GM19099 (cell line): ENCODE results near the gene MFAP1.
A peak's percentile ranks its signal among the peaks of the same experiment; 100 is the strongest.

ENCODE experiments used
- POLR2A ChIP-seq: IDR thresholded peaks from 3 replicates; pipeline ENCODE4 v1.6.1; 2011; ENCODE audit warnings: low read depth; ENCODE audit not compliant: insufficient read length; ENCODE audit errors: extremely low read depth

MFAP1 gene

DNA sequence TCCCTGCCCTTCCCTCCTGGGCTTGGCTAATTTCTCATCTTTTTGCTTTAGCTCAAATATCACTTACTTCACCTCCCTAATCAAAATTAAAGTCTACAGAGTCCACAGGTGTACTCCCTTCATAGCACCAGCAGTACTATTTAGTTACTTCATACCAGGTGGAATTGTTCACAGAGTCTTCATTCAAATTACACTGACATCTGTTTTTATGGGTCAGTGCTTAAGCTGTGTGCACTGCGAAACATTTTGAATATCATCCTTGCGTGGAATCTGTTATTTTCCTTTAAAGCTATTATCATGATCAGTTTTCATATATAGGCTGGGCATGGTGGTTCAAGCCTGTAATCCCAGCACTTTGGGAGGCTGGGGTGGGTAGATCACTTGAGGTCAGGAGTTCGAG, 35.1 kb downstream of the MFAP1 start:
- TF ChIP-seq POLR2A: no peak

GRCh38 chr15:43779016-43779415, 45.5 kb downstream of the MFAP1 start:
- TF ChIP-seq POLR2A: no peak

DNA sequence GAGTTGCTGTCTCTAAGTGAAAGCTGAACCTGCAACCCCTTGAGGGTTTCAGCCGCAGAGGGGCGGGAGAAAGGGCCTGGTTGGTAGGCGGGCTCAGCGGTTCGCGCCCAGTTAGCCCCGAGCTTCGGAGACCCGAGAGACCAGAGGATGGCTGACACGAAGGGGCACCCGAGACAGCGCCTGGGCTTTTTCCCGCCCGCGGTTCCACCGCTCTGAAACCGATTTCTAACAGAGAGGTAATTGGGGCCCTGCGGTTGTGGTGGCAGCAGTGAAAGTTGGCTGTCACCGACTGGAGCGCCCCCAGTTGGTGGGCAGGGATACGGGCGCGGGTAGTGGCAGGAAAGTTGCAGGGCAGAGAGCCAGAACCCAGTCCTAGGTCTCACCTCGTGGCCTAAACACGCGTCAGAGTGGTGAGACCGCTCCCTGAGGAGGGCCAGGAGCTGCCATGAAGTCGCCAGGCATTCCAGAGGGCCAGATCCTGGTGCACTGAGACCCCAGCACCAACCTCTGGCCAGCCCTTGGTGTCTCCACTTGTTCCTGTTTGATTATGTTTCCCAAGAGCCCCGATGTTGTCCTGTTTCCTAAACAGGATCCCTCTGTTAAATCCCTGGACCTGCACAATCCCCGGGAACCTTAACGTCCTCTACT, 47.1 kb downstream of the MFAP1 start:
- TF ChIP-seq POLR2A: no peak

GRCh38 chr15:43776718-43777266, 47.7 kb downstream of the MFAP1 start, which contains the start of gene ELL3:
TSS of gene ELL3 (minus strand) at chr15:43776966. CDS start at chr15:43776901, 65 bp downstream.
- TF ChIP-seq POLR2A: no peak

- peak; percentile 41 for TF ChIP-seq POLR2A
Measured at GRCh38 chr15:43776101-43776717, 48.3 kb downstream of the MFAP1 start.

DNA sequence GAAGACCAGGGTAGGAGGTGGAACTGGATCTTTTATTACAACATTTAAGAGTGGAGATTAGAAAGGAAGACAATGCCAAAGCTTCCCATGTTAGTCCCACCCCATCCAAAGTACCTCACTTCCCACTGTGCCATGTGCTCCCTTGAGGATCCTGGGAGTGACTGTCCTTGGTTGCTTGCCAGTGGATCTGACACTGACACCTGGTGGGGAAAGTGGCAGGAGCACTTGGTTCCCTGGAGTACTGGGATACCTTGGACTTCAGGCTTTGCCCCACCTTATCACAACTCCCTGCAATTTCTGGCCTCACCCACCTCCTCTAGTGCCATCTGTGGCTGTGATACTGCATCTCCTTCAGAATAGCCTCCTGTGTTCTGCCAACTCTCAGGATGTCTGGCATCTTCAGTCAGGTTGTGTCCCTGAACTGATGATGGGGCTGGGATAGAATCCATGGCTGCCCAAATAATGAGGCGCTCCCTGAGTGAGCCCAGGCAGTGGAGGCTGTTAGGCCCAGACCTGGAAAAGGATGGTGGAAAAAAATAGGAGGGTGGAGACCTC, 49.0 kb downstream of the MFAP1 start:
- no peak for TF ChIP-seq POLR2A

GRCh38 chr15:43774062-43774461, 50.4 kb downstream of the MFAP1 start:
- peak; percentile 25 for TF ChIP-seq POLR2A

GRCh38 chr15:43772624-43773023, 51.9 kb downstream of the MFAP1 start:
- TF ChIP-seq POLR2A: no peak

- TF ChIP-seq POLR2A: no peak
Measured at GRCh38 chr15:43771816-43772215, 52.7 kb downstream of the MFAP1 start.

- TF ChIP-seq POLR2A: no peak
Measured at GRCh38 chr15:43769584-43770228, 54.8 kb downstream of the MFAP1 start.

DNA sequence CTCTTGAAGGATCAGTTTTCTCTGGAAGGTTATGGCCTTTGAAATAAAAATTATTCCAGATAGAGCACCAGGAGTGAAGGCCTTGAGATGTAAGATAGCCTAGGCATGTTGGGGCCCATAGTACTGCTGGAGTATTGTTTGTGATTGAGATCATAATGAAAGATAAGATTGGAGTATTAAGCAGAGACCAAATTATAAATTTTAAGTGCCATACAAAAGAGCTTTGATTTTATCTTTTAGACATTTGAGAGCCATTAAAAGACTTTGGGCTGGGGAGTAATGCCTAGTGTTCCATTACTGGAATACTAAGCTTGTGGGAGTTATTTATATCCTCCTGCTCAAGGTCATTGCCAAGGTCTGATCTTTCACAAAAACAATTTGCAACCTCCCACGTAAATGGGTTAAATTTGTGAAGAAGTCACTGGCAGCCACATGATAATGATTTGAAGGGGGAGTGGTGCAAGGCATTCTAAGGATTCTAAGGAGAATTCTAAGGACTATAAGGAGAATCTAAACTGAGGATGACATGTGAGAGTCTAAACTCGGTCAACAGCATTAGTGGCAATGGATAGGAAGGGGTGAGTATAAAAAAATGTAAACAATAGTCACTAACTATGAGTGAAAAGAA, 60.6 kb downstream of the MFAP1 start:
- no peak for TF ChIP-seq POLR2A

- no peak for TF ChIP-seq POLR2A
Measured at GRCh38 chr15:43762824-43763223, 61.7 kb downstream of the MFAP1 start.
